ENCODE data around the gene RPA3.

RPA3 gene

DNA sequence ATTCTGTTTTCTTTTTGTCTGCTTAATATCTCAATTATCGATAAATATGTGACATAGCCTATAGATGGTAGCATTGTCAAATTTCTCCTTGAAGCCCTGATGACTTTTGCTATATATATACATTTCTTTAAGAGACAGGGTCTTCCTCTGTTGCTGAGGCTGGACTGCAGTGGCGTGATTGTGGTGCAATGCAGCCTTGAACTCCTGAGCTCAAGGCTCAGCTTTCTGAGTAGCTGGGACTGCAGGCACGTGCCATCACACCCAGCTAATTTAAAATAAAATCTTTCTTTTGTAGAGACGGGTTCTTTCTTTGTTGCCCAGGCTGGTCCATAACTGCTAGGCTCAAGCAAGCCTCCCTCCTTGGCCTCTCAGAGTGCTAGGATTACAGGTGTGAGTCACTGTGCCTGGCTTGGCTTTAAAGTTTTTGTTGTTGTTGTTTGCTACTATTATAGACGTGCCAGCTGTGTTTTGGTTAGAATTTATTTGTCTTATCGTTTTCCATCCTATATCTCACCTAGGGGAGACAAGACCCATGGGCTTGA lies 70.8 kb downstream of the RPA3 start:
- no peak overlapping the region for H3K27ac ChIP-seq
- in situ Hi-C loops (cut with HindIII; ENCODE audit: low pct_ligation_motif_present, low sequenced_read_pairs) = no loop called here
- no peaks in the 10 kb centered on the region for H3K36me3 ChIP-seq (replicated peaks)
- DNase-seq = no peak
- no peaks in the 10 kb centered on the region for H3K27me3 ChIP-seq (replicated peaks)
- H3K4me3 ChIP-seq (ENCODE audit: low read depth, low read length) = no peak overlapping the region
- TF ChIP-seq, protein P1, sequence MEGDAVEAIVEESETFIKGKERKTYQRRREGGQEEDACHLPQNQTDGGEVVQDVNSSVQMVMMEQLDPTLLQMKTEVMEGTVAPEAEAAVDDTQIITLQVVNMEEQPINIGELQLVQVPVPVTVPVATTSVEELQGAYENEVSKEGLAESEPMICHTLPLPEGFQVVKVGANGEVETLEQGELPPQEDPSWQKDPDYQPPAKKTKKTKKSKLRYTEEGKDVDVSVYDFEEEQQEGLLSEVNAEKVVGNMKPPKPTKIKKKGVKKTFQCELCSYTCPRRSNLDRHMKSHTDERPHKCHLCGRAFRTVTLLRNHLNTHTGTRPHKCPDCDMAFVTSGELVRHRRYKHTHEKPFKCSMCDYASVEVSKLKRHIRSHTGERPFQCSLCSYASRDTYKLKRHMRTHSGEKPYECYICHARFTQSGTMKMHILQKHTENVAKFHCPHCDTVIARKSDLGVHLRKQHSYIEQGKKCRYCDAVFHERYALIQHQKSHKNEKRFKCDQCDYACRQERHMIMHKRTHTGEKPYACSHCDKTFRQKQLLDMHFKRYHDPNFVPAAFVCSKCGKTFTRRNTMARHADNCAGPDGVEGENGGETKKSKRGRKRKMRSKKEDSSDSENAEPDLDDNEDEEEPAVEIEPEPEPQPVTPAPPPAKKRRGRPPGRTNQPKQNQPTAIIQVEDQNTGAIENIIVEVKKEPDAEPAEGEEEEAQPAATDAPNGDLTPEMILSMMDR (IDR thresholded peaks at IDR 0.05; ENCODE audit: low read depth, low read length, missing control alignments) = no peak

DNA sequence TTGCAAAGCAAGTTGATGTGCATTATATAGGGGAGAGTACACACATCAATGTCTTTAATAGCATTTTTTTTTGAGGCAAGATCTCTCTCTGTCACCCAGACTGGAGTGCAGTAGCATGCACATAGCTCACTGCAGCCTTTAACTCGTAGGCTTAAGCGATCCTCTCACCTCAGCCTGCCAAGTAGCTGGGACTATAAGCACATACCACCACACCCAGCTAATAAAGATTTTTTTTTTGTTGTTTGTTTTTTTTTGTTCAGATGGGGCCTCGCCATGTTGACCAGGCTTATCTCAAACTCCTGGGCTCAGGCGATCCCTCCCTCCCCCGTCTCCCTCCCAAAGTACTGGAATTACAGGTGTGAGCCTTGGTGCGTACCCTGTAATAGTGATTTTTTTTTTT lies 76.3 kb downstream of the RPA3 start:
- TF ChIP-seq, protein P1 (IDR thresholded peaks at IDR 0.05; ENCODE audit: low read depth, low read length, missing control alignments) = no peak
- H3K27ac ChIP-seq = no peak overlapping the region
- DNase-seq = no peak
- H3K4me3 ChIP-seq (ENCODE audit: low read depth, low read length) = no peak overlapping the region
- no peaks in the 10 kb centered on the region for H3K36me3 ChIP-seq (replicated peaks)
- H3K27me3 ChIP-seq (replicated peaks) = no peaks in the 10 kb centered on the region
- in situ Hi-C loops (cut with HindIII; ENCODE audit: low pct_ligation_motif_present, low sequenced_read_pairs) = no loop called here

- Histone ChIP-seq H3K27me3 (replicated peaks) (no peaks in the 10 kb centered on the region), H3K4me3 (ENCODE audit: low read depth, low read length) (peak overlapping the region; percentile 96), H3K36me3 (replicated peaks) (no peaks in the 10 kb centered on the region), H3K27ac (peak overlapping the region; percentile 63)
- no peak for DNase-seq
- in situ Hi-C loops (cut with HindIII; ENCODE audit: low pct_ligation_motif_present, low sequenced_read_pairs) = no loop called here
- TF ChIP-seq, protein P1 (IDR thresholded peaks at IDR 0.05; ENCODE audit: low read depth, low read length, missing control alignments) = peak; percentile 8
These were observed 77.2 kb downstream of the RPA3 start for GRCh38 chr7:7641129-7641663.

DNA sequence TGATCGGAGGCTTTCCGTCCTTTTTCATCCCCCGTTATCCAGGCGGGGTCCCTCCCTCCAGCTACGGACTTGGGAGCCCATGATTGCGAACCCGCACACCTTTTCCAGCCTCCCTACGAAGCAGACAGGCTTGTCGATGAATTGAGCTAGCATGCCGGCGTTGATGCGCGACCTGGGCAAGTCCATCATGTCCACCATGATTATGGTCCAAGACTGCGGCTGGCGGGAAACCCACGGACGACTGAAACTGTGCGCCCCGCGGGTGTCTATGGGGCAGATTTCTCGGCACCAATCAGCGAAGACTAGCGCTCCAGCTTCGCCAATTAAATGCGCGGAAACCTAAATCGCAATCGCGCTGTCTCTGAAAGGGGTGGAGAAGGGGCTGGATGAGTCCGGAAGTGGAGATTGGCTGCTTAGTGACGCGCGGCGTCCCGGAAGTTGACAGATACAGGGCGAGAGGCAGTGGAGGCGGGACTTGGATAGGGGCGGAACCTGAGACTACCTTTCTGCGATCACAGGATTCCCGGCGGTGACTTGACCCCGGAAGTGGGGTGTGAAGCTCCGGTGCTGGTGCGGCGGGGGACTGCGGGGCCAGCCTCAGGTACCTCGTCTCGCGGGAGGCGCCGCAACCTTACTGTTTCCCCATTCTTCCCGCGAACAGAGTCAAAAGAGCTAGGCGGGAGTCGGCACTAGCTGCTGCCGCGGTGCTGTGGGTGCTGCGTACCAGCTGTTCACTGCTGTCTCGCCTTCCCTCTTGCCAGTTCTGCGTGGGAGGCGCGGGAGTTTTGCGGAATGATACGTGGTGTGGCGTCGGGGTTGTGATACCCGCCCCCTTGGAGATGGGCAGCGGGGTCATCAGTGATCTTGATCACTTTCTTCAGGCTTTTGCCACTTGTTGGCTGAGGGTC lies 77.9 kb downstream of the RPA3 start, which contains the start of gene UMAD1:
Gene UMAD1 (plus strand): TSS at position 532 of the 908 bp plus-strand sequence. CDS start 32,620 bp downstream, outside the sequence.
- TF ChIP-seq, protein P1 (IDR thresholded peaks at IDR 0.05; ENCODE audit: low read depth, low read length, missing control alignments) = no peak
- in situ Hi-C loops (cut with HindIII; ENCODE audit: low pct_ligation_motif_present, low sequenced_read_pairs) = no loop called here
- Histone ChIP-seq H3K27me3 (replicated peaks) (no peaks in the 10 kb centered on the region), H3K36me3 (replicated peaks) (no peaks in the 10 kb centered on the region), H3K27ac (peak within 1 kb of the TSS; percentile 63), H3K4me3 (ENCODE audit: low read depth, low read length) (peak within 1 kb of the TSS; percentile 96)
- DNase-seq = peak; percentile 99

DNA sequence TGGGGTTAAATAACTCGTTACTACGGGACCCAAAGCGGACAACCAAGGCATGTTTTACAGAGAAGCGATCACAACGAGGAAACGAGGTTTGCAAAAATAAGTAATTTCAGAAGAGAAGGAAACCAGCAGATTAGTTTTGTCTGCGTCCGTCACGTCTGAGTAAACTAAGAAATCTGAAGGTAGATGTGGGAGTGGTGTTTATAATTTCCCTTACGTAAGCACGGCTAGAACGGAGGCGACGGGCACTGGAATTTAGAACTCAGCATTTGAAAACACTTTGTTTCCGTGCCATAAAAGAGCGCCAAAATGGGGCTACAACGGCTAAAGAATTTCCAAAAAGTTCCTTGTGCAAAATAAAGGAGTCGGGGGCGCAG lies 78.6 kb downstream of the RPA3 start:
- Histone ChIP-seq H3K4me3 (ENCODE audit: low read depth, low read length) (peak overlapping the region; percentile 96), H3K36me3 (replicated peaks) (no peaks in the 10 kb centered on the region), H3K27me3 (replicated peaks) (no peaks in the 10 kb centered on the region), H3K27ac (peak overlapping the region; percentile 16)
- TF ChIP-seq, protein P1 (IDR thresholded peaks at IDR 0.05; ENCODE audit: low read depth, low read length, missing control alignments) = no peak
- peak; percentile 3 for DNase-seq
- in situ Hi-C loops (cut with HindIII; ENCODE audit: low pct_ligation_motif_present, low sequenced_read_pairs) = no loop called here
